Measurements from ENCODE around the gene FILIP1. TPM values are rescaled to one million over a fixed set of nuclear protein-coding genes. Genes with fewer than 3 reads are reported as not detected.

The FILIP1 gene
- total RNA-seq, 2 experiments from 2014 or later = not detected

- no peaks in the 10 kb centered on the region for H3K79me2 ChIP-seq (ENCODE audit: insufficient read depth, low read depth, low read length)
- H3K4me1 ChIP-seq (ENCODE audit: insufficient read depth, low read length, poor library complexity, severe bottlenecking) = no peaks in the 10 kb centered on the region
- intact Hi-C loops (cut with micrococcal nuclease; ENCODE audit: unreplicated experiment) = no loop called here
- H3K36me3 ChIP-seq (ENCODE audit: insufficient read depth, low read length) = no peaks in the 10 kb centered on the region
- CTCF ChIA-PET (ENCODE audit: unreplicated experiment) = no interaction called here
- BruUV-seq (replicated peaks) = no TSS peak
- no peak overlapping the region for H3K4me3 ChIP-seq (ENCODE audit: low read depth, low read length, poor library complexity, severe bottlenecking)
- no peak overlapping the region for H3K4me2 ChIP-seq (ENCODE audit: low read length)
- H3K27ac ChIP-seq (ENCODE audit: low read depth, low read length, poor library complexity, severe bottlenecking) = no peak overlapping the region
- DNase-seq (ENCODE audit: low spot score) = no peak
- no peaks in the 10 kb centered on the region for H3K9me2 ChIP-seq (ENCODE audit: insufficient read depth, low read length)
- TF ChIP-seq CTCF (conservative IDR thresholded peaks at IDR 0.05; ENCODE audit: low read length) = no peak
- TF ChIP-seq EZH2phosphoT487 (IDR thresholded peaks at IDR 0.05; ENCODE audit: borderline replicate concordance, low read depth, low read length) = no peak
- H3K9me3 ChIP-seq (ENCODE audit: low read length) = no peaks in the 10 kb centered on the region
- H2AFZ ChIP-seq (ENCODE audit: low read length) = no peak overlapping the region
- POLR2A ChIA-PET = interaction anchor here (0.5 to 0.8 kb wide), 3 partner anchors 9 to 379 kb away, joined by 3 to 6 read pairs (median 4); no protein-coding TSS in a partner anchor
- no peaks in the 10 kb centered on the region for H4K20me1 ChIP-seq (ENCODE audit: insufficient read depth, low read length)
Measured at GRCh38 chr6:75344021-75344420, 149.6 kb downstream of the FILIP1 start.

GRCh38 chr6:75337835-75338580 lies 155.6 kb downstream of the FILIP1 start:
- intact Hi-C loops (cut with micrococcal nuclease; ENCODE audit: unreplicated experiment) = no loop called here
- Histone ChIP-seq H3K4me2 (ENCODE audit: low read length) (no peak overlapping the region), H3K9me2 (ENCODE audit: insufficient read depth, low read length) (no peaks in the 10 kb centered on the region), H3K36me3 (ENCODE audit: insufficient read depth, low read length) (no peaks in the 10 kb centered on the region), H3K27ac (ENCODE audit: low read depth, low read length, poor library complexity, severe bottlenecking) (no peak overlapping the region), H3K4me3 (ENCODE audit: low read depth, low read length, poor library complexity, severe bottlenecking) (no peak overlapping the region), H3K9me3 (ENCODE audit: low read length) (no peaks in the 10 kb centered on the region), H3K79me2 (ENCODE audit: insufficient read depth, low read depth, low read length) (no peaks in the 10 kb centered on the region), H3K4me1 (ENCODE audit: insufficient read depth, low read length, poor library complexity, severe bottlenecking) (no peaks in the 10 kb centered on the region), H2AFZ (ENCODE audit: low read length) (no peak overlapping the region), H4K20me1 (ENCODE audit: insufficient read depth, low read length) (no peaks in the 10 kb centered on the region)
- no peak for DNase-seq (ENCODE audit: low spot score)
- no TSS peak for BruUV-seq (replicated peaks)
- CTCF ChIA-PET (ENCODE audit: unreplicated experiment) = no interaction called here
- TF ChIP-seq EZH2phosphoT487 (IDR thresholded peaks at IDR 0.05; ENCODE audit: borderline replicate concordance, low read depth, low read length) (no peak), CTCF (conservative IDR thresholded peaks at IDR 0.05; ENCODE audit: low read length) (no peak)
- POLR2A ChIA-PET = no interaction called here

Data from OCI-LY7 (cell line).